Measurements from ENCODE around the gene DDX55. TPM values are rescaled to one million over a fixed set of nuclear protein-coding genes. Genes with fewer than 3 reads are reported as not detected.

The DDX55 gene
- total and polyA plus RNA-seq, 2 of the 4 experiments (the other 2 are of a cell fraction), result 13.3 to 18.7 TPM

DNA sequence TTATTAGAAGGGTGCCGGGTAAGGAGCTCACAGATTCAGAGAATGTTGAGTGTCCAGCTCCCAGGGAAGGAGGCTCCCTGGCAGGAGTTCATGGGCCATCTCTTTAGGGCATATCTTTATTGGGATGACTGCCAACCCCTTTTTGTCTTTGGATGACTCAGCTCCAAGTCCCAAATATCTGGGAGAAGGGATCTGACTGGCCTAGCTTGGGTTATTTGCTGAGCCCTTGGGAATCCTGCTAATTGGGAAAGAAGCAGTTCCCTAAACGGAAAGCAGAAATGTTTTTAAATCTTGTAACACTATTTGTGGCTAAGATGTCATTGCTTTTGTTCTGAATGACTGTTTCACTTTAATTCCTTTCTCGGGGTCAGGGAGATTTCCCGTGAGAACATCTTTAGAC lies 12.6 kb downstream of the DDX55 start:
- Histone ChIP-seq H2AFZ (replicated peaks; ENCODE audit: low read length, poor library complexity) (no peak overlapping the region), H2AK5ac (ENCODE audit: low read depth, low read length) (no peak overlapping the region), H3K56ac (ENCODE audit: extremely low read depth, insufficient read depth, low read length) (no peak overlapping the region), H2BK15ac (ENCODE audit: low read depth, low read length) (no peak overlapping the region), H4K91ac (ENCODE audit: insufficient read depth, low read depth, low read length) (no peak overlapping the region), H2BK5ac (ENCODE audit: low read depth, low read length, poor library complexity, severe bottlenecking) (no peak overlapping the region), H3K4me1 (ENCODE audit: control insufficient read depth, insufficient read depth, low read length) (0 out of 2 replicates have a peak, but pooled peaks cover 3% of the 10 kb centered on the region), H3K18ac (ENCODE audit: low read depth, low read length) (no peak overlapping the region), H2AK9ac (replicated peaks; ENCODE audit: low read depth, low read length, poor library complexity) (no peak overlapping the region), H4K8ac (ENCODE audit: low read depth in 2 of 2, low read length in 2 of 2) (no peak overlapping the region), H3K36me3 (ENCODE audit: control insufficient read depth, insufficient read depth, low read length) (peaks cover 49% of the 10 kb centered on the region), H2BK120ac (ENCODE audit: low read depth, low read length) (no peak overlapping the region), H3K27me3 (ENCODE audit: control insufficient read depth, insufficient read depth, low read length) (no peaks in the 10 kb centered on the region), H3K23ac (ENCODE audit: low read depth, low read length) (no peak overlapping the region), H3K4me3 (ENCODE audit: insufficient read depth, low read depth, low read length) (no peak overlapping the region), H3K27ac (ENCODE audit: insufficient read depth, low read length) (no peak overlapping the region), H4K20me1 (ENCODE audit: insufficient read depth, low read length) (peaks cover 3% of the 10 kb centered on the region; the same call in 1 of the 2 replicates), H2BK20ac (ENCODE audit: low read depth, low read length) (no peak overlapping the region), H3K9me3 (ENCODE audit: control insufficient read depth, insufficient read depth, low read length) (no peaks in the 10 kb centered on the region), H3K4ac (ENCODE audit: low read depth, low read length) (no peak overlapping the region), H3K4me2 (ENCODE audit: low read depth, low read length) (no peak overlapping the region), H4K5ac (ENCODE audit: low read depth, low read length) (no peak overlapping the region), H3K9me1 (ENCODE audit: insufficient read depth, low read length) (no peaks in the 10 kb centered on the region; the same call in 1 of the 2 replicates), H3K14ac (replicated peaks; ENCODE audit: low read depth, low read length) (no peak overlapping the region), H3K79me1 (ENCODE audit: low read depth in 1 of 2, low read length in 2 of 2) (peaks cover 10 to 25% of the 10 kb centered on the region in 2 experiments), H3K9ac (ENCODE audit: low read depth, low read length) (no peak overlapping the region)
- ChIA-PET POLR2A (ENCODE audit: unreplicated experiment) (interaction anchor here (0.6 kb wide), 1 partner anchor 11 kb away, joined by 4 read pairs; no protein-coding TSS in a partner anchor), CTCF (no interaction called here)
- TF ChIP-seq MAZ (IDR thresholded peaks at IDR 0.05; ENCODE audit: borderline replicate concordance, low read depth, low read length) (no peak), MXI1 (IDR thresholded peaks at IDR 0.05; ENCODE audit: borderline replicate concordance, low read depth, low read length) (no peak), BHLHE40 (IDR thresholded peaks at IDR 0.05; ENCODE audit: low read depth, low read length) (no peak), RCOR1 (IDR thresholded peaks at IDR 0.05; ENCODE audit: insufficient replicate concordance, low read length) (no peak), MAFK (IDR thresholded peaks at IDR 0.05; ENCODE audit: low read depth, low read length) (no peak), RAD21 (IDR thresholded peaks at IDR 0.05; ENCODE audit: low read length) (no peak), SMC3 (IDR thresholded peaks at IDR 0.05; ENCODE audit: low read depth, low read length) (no peak), RFX5 (IDR thresholded peaks at IDR 0.05; ENCODE audit: low read depth, low read length) (no peak), FOS (IDR thresholded peaks at IDR 0.05; ENCODE audit: low read depth, low read length) (no peak), NFE2L2 (IDR thresholded peaks at IDR 0.05; ENCODE audit: low read depth, low read length) (no peak), POLR2A (IDR thresholded peaks at IDR 0.05; ENCODE audit: low read depth, low read length) (no peak), CEBPB (IDR thresholded peaks at IDR 0.05; ENCODE audit: low read depth, low read length) (no peak), CHD1 (IDR thresholded peaks at IDR 0.05; ENCODE audit: low read depth, low read length) (no peak)
- TF ChIP-seq, protein P1, sequence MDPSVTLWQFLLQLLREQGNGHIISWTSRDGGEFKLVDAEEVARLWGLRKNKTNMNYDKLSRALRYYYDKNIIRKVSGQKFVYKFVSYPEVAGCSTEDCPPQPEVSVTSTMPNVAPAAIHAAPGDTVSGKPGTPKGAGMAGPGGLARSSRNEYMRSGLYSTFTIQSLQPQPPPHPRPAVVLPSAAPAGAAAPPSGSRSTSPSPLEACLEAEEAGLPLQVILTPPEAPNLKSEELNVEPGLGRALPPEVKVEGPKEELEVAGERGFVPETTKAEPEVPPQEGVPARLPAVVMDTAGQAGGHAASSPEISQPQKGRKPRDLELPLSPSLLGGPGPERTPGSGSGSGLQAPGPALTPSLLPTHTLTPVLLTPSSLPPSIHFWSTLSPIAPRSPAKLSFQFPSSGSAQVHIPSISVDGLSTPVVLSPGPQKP (IDR thresholded peaks at IDR 0.05; ENCODE audit: borderline replicate concordance, low read depth, low read length), result no peak
- TF ChIP-seq, protein P2, sequence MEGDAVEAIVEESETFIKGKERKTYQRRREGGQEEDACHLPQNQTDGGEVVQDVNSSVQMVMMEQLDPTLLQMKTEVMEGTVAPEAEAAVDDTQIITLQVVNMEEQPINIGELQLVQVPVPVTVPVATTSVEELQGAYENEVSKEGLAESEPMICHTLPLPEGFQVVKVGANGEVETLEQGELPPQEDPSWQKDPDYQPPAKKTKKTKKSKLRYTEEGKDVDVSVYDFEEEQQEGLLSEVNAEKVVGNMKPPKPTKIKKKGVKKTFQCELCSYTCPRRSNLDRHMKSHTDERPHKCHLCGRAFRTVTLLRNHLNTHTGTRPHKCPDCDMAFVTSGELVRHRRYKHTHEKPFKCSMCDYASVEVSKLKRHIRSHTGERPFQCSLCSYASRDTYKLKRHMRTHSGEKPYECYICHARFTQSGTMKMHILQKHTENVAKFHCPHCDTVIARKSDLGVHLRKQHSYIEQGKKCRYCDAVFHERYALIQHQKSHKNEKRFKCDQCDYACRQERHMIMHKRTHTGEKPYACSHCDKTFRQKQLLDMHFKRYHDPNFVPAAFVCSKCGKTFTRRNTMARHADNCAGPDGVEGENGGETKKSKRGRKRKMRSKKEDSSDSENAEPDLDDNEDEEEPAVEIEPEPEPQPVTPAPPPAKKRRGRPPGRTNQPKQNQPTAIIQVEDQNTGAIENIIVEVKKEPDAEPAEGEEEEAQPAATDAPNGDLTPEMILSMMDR (conservative IDR thresholded peaks at IDR 0.05; ENCODE audit: low read depth, low read length), result no peak
- TF ChIP-seq, protein P3, sequence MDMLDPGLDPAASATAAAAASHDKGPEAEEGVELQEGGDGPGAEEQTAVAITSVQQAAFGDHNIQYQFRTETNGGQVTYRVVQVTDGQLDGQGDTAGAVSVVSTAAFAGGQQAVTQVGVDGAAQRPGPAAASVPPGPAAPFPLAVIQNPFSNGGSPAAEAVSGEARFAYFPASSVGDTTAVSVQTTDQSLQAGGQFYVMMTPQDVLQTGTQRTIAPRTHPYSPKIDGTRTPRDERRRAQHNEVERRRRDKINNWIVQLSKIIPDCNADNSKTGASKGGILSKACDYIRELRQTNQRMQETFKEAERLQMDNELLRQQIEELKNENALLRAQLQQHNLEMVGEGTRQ (IDR thresholded peaks at IDR 0.05; ENCODE audit: low read depth, low read length), result no peak
- BruUV-seq (replicated peaks), result no TSS peak
- DNase-seq, result peak; percentile 32
- WGBS, 2 experiments (ENCODE audit: extremely low coverage in 2 of 2, insufficient read length in 1 of 2), result 100% methylated on average over 2 of the region's 4 CpGs; no CpG with 5 or more reads in 1 of the 2 experiments
- in situ Hi-C loops (cut with MboI; ENCODE audit: low sequenced_read_pairs) (loop anchor here (25.0 kb wide), 1 partner anchor 302 kb away; no protein-coding TSS in a partner anchor), dilution Hi-C loops (cut with HindIII; ENCODE audit: low sequenced_read_pairs, unreplicated experiment) (no loop called here), intact Hi-C loops (cut with micrococcal nuclease) (no loop called here)
- peak; percentile 67; the same call in 1 of the 2 replicates for ATAC-seq (ENCODE audit: low read depth)

All from IMR-90 (cell line).